Activated naive CD8-positive, alpha-beta T cell (primary cell): ENCODE results near the gene SEMA3D.

Experiments used
- H3K27ac Mint-ChIP-seq: one replicate; pipeline ENCODE4 v1.8.0; 2021; ENCODE audit warnings: mixed read lengths
- H3K27me3 Mint-ChIP-seq: one replicate; pipeline ENCODE4 v1.8.0; 2021; ENCODE audit warnings: mixed read lengths
- H3K36me3 Mint-ChIP-seq: one replicate; pipeline ENCODE4 v1.8.0; 2021; ENCODE audit warnings: mixed read lengths
- H3K4me1 Mint-ChIP-seq: one replicate; pipeline ENCODE4 v1.8.0; 2021; ENCODE audit warnings: low read depth, mixed read lengths
- H3K4me3 Mint-ChIP-seq: one replicate; pipeline ENCODE4 v1.8.0; 2021; ENCODE audit warnings: mild to moderate bottlenecking, mixed read lengths
- H3K9me3 Mint-ChIP-seq: one replicate; pipeline ENCODE4 v1.8.0; 2021; ENCODE audit warnings: low read depth, mixed read lengths

Gene SEMA3D

DNA sequence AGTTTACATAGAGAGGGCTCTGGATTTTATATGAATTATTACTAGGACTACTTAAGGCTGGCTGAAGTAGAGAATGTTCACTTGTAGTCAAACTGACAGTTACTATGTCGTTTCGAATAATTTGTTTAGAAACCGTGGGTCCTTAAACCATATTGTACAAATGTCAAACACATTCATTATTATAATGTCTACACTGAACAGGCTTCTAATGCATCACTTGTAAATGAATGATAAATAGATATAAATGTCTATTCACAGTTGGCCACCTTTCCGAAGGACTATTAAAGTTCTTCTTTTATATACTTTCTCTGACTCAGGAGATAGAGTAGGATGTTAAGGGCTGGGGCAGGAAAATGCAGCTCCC lies 95.3 kb downstream of the SEMA3D start:
- no peaks in the 10 kb centered on the region for H3K27me3 Mint-ChIP-seq
- H3K4me1 Mint-ChIP-seq: no peaks in the 10 kb centered on the region
- H3K9me3 Mint-ChIP-seq: no peaks in the 10 kb centered on the region
- no peak overlapping the region for H3K4me3 Mint-ChIP-seq
- no peak overlapping the region for H3K27ac Mint-ChIP-seq
- H3K36me3 Mint-ChIP-seq: no peaks in the 10 kb centered on the region

DNA sequence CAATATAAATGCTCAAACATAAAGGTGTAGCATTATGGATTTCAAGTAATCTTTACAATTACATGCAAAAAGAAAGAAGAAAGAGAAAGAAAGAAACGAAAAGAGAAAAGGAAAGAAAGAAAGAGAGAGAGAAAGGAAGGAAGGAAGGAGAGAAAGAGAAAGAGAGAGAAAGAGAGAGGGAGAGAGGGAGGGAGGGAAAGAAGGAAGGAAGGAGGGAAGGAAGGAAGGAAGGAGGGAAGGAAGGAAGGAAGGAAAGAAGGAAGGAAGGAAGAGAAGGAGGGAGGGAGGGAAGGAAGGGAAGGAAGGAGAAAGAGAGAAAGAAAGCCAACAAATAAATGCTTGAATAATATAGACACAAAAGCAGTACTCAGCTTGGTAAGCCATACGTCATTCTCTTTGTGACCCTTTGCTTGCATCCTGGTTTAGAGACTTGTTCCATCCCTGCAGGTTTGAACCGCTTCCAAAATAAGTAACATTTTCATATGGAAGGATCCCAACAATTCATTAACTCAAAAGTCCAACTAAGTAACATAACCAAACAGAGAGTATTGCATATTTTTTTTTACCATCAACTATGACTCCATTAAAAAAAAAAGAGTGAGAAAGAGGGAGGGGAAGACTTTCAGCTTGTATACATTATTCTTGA lies 95.8 kb downstream of the SEMA3D start:
- Mint-ChIP-seq H3K27me3 (no peaks in the 10 kb centered on the region), H3K4me1 (no peaks in the 10 kb centered on the region), H3K9me3 (no peaks in the 10 kb centered on the region), H3K4me3 (no peak overlapping the region), H3K36me3 (no peaks in the 10 kb centered on the region), H3K27ac (no peak overlapping the region)

DNA sequence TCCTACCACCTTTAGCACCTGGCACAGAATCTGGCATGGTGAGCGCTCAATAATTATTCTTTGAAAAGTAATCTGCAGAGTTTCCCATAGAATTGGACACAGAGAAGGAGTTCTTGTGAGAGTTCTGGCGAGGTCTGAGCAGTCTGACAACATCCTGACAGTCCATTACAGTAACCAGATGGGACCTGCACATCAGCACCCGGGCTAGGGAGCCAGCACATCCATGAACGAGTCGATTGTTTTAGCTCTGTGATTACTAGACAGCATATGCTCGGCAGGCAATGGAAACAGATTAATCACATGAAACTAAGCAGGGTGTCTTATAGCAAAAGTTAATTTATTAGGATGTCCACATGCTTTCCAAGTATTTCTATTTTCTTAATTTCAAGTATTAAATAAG lies 96.7 kb downstream of the SEMA3D start:
- H3K9me3 Mint-ChIP-seq: no peaks in the 10 kb centered on the region
- no peaks in the 10 kb centered on the region for H3K36me3 Mint-ChIP-seq
- H3K4me1 Mint-ChIP-seq: no peaks in the 10 kb centered on the region
- H3K27ac Mint-ChIP-seq: no peak overlapping the region
- no peak overlapping the region for H3K4me3 Mint-ChIP-seq
- H3K27me3 Mint-ChIP-seq: no peaks in the 10 kb centered on the region

DNA sequence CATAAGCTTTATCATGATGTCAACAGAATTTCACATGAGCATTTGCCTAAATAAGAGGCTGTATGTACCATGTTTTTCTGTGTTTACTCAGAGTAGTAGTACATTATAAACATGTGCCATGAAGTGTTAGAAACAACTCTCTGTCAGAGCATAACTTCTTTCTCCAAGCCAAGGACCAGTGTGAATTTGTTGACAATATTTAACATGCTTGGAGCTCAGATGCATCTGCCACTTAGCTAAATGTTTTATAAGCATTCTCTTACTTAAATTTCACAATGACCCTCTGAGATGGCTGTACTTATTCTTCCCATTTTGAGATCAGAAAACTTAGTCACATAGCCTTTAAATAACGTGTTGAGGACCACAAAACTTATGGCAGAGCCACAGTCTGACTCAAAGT lies 105.0 kb downstream of the SEMA3D start:
- Mint-ChIP-seq H3K9me3 (no peaks in the 10 kb centered on the region), H3K27me3 (no peaks in the 10 kb centered on the region), H3K4me3 (no peak overlapping the region), H3K4me1 (no peaks in the 10 kb centered on the region), H3K36me3 (no peaks in the 10 kb centered on the region), H3K27ac (no peak overlapping the region)

DNA sequence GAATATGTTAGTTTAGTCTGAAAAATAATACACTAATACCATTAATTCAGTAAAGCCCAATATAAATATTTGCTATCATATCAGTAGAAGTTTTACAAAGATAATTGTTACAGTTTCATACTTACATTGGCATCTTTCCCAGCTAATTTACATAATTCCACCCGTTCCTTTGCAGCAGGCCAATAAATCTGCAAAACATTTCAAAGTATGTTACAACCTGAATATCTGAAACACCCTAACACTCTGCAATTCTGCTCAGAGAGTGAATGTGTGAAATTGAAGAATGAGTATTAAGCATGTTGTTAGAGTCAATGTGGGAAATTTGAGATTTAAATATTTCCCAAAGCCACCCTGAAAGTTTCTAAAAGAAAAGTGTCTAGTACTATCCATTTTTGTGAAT lies 105.5 kb downstream of the SEMA3D start:
- H3K36me3 Mint-ChIP-seq: no peaks in the 10 kb centered on the region
- no peaks in the 10 kb centered on the region for H3K27me3 Mint-ChIP-seq
- H3K27ac Mint-ChIP-seq: no peak overlapping the region
- H3K4me1 Mint-ChIP-seq: no peaks in the 10 kb centered on the region
- no peaks in the 10 kb centered on the region for H3K9me3 Mint-ChIP-seq
- no peak overlapping the region for H3K4me3 Mint-ChIP-seq

DNA sequence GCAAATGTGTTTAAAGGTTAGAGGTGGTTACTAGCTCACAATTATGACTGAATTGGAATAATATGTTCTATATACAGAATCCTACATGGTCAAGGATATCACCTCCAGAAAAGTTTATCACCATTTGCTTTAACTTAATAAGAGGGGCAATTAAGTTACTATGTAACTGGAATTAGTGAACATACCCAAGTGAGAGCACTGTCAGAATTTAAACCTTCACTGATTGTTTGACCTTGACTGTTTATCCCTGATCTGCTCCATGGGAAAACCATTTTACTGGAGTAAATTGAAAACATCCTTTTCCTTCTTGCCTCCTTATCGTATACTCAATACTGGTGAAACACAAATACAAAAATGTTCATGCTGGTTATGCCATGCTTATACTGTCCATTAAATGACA lies 107.4 kb downstream of the SEMA3D start:
- Mint-ChIP-seq H3K27me3 (no peaks in the 10 kb centered on the region), H3K27ac (no peak overlapping the region), H3K4me3 (no peak overlapping the region), H3K36me3 (no peaks in the 10 kb centered on the region), H3K4me1 (no peaks in the 10 kb centered on the region), H3K9me3 (no peaks in the 10 kb centered on the region)

DNA sequence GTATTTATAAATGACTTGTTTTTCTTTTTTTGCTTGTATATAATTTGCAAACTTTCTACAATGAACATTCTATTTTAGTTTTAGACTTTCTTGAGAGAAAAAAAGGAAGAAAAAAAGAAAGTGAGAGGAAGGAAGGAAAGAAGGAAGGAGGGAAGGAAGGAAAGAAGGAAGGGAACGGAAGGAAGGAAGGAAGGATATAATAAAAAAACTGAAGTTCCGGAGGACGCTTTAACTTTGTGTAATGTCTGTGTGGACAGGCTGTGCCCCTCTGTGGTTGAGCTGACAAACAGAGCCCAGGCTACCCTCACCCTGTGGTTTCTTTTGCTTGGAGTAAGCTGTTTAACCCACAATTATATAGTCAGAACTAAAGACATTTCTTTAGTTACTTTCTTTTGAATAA lies 108.7 kb downstream of the SEMA3D start:
- H3K36me3 Mint-ChIP-seq: no peaks in the 10 kb centered on the region
- H3K27ac Mint-ChIP-seq: no peak overlapping the region
- H3K4me3 Mint-ChIP-seq: no peak overlapping the region
- no peaks in the 10 kb centered on the region for H3K4me1 Mint-ChIP-seq
- H3K27me3 Mint-ChIP-seq: no peaks in the 10 kb centered on the region
- no peaks in the 10 kb centered on the region for H3K9me3 Mint-ChIP-seq

DNA sequence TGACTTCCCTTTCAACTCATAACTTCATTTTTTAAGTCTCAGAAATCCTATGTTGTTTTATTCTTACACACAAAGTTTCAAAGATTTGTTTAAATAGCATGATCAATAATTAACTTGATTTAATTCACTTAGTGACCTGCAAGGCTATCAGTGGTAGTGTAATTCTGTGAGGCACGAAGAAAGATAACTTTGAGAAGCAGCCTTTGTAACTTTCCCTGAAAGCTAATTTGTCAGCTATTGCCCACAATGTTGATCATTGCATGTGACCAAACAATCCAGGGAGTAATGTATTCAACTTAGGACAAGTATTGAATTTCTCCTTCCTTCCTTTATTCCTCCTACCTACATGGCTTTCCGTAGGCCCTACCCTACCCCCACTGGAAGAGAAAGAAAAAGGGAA lies 111.0 kb downstream of the SEMA3D start:
- no peaks in the 10 kb centered on the region for H3K9me3 Mint-ChIP-seq
- no peak overlapping the region for H3K4me3 Mint-ChIP-seq
- H3K36me3 Mint-ChIP-seq: no peaks in the 10 kb centered on the region
- H3K4me1 Mint-ChIP-seq: no peaks in the 10 kb centered on the region
- no peak overlapping the region for H3K27ac Mint-ChIP-seq
- no peaks in the 10 kb centered on the region for H3K27me3 Mint-ChIP-seq

DNA sequence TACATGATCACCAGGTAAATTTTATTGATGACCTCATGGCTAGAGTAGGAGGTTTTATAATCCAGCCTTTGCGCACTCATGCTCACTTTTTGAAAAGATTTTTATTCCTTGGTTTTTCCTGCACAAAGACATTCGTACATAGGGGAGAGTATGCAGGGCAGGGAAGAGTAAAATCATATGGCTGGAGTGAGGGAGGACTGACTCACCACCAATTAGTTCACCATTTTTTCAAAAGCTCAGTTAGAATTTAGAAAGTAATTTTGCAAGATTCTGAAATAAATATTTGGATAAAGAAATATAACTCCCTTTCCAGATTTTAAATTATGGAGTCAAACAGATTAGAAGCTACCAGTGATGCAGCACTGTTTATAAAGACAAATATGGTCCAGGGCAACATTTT lies 111.9 kb downstream of the SEMA3D start:
- H3K27ac Mint-ChIP-seq: no peak overlapping the region
- no peaks in the 10 kb centered on the region for H3K4me1 Mint-ChIP-seq
- no peaks in the 10 kb centered on the region for H3K9me3 Mint-ChIP-seq
- no peak overlapping the region for H3K4me3 Mint-ChIP-seq
- no peaks in the 10 kb centered on the region for H3K27me3 Mint-ChIP-seq
- H3K36me3 Mint-ChIP-seq: no peaks in the 10 kb centered on the region

DNA sequence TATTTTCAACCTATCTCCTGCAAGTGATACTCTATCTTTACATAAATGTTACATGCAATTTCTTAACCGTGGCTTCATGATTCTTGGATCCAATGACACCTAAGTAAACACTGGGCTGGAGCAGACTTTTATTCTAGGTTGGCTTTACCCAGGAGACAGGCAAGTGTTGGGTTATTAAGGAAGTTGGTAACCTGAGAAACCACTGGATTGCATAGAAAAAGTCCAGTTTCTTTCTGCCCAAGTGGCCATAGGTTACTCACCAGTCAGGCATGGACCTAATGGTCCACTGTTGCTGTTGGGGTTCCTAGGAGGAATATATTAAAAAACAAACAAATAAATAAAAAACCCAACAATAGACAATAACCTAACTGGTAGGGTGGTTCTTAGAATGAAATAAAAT lies 112.8 kb downstream of the SEMA3D start:
- no peaks in the 10 kb centered on the region for H3K36me3 Mint-ChIP-seq
- no peak overlapping the region for H3K4me3 Mint-ChIP-seq
- no peaks in the 10 kb centered on the region for H3K4me1 Mint-ChIP-seq
- H3K27me3 Mint-ChIP-seq: no peaks in the 10 kb centered on the region
- H3K9me3 Mint-ChIP-seq: no peaks in the 10 kb centered on the region
- no peak overlapping the region for H3K27ac Mint-ChIP-seq

DNA sequence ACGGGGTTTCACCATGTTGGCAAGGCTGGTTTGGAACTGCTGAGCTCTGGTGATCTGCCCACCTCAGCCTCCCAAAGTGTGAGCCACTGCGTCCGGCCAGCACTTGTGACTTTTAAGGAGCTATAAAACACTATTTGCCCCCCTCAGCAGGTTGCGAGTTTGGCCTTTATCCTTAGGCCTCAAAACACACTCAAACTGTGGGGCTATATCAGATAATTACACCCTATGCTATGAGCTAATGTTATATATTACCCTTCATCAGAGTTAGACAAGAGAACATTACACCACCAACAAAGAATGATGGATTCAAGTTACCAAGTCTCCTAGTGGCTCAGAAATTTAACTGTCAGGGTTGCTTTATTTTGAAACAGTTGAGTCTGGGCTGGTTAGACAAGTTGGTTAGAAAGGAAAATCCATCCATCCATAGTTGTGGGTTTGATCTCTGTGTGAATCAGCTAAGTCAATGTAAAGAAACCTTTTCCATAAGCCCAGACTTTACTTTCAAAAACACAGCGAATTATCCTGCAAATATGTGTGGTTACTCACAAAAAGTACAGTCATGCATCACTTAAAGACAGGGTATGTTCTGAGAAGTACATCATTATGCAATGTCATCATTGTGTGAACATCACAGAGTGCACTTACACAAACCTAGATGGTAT lies 115.8 kb downstream of the SEMA3D start:
- no peaks in the 10 kb centered on the region for H3K9me3 Mint-ChIP-seq
- no peaks in the 10 kb centered on the region for H3K27me3 Mint-ChIP-seq
- H3K4me1 Mint-ChIP-seq: no peaks in the 10 kb centered on the region
- no peak overlapping the region for H3K27ac Mint-ChIP-seq
- no peaks in the 10 kb centered on the region for H3K36me3 Mint-ChIP-seq
- H3K4me3 Mint-ChIP-seq: no peak overlapping the region

DNA sequence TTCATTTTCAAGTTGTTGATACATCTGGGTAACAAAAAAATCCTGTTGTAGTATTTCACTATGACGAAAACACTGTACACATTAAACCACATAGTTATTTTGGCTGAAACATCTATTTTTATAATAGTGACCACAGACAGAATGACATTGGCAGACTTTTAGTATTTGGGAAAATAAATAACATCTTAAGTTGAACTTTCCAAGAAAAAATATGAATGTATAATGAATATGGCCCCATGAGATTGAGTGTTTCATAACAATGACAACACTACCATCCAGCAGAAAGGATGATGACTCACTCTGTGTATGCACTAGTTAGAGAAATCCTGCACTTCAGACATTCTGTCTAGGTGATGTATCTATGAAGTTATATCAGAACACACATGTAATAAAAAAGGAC lies 118.1 kb downstream of the SEMA3D start:
- no peak overlapping the region for H3K4me3 Mint-ChIP-seq
- H3K36me3 Mint-ChIP-seq: no peaks in the 10 kb centered on the region
- H3K9me3 Mint-ChIP-seq: no peaks in the 10 kb centered on the region
- no peak overlapping the region for H3K27ac Mint-ChIP-seq
- no peaks in the 10 kb centered on the region for H3K4me1 Mint-ChIP-seq
- no peaks in the 10 kb centered on the region for H3K27me3 Mint-ChIP-seq

DNA sequence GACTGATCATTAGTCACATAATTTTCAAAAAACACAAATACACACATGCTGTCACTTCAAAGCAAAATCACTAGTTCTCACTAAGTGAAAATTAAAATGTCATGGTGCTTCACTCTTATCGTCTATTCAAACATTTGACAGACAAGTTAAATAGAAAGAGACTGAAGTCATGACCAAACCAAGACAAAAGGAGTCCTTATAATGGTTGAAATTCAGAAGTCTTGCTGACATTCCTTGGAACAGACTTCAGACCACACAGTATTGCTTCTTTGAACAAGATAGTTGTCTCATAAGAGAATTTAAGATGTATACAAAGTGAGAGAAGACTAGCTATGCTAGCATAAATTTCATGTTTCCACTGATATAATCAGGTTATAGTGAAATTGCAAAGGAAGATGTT lies 119.5 kb downstream of the SEMA3D start:
- no peak overlapping the region for H3K27ac Mint-ChIP-seq
- H3K9me3 Mint-ChIP-seq: no peaks in the 10 kb centered on the region
- no peaks in the 10 kb centered on the region for H3K4me1 Mint-ChIP-seq
- no peaks in the 10 kb centered on the region for H3K36me3 Mint-ChIP-seq
- H3K27me3 Mint-ChIP-seq: no peaks in the 10 kb centered on the region
- H3K4me3 Mint-ChIP-seq: no peak overlapping the region

DNA sequence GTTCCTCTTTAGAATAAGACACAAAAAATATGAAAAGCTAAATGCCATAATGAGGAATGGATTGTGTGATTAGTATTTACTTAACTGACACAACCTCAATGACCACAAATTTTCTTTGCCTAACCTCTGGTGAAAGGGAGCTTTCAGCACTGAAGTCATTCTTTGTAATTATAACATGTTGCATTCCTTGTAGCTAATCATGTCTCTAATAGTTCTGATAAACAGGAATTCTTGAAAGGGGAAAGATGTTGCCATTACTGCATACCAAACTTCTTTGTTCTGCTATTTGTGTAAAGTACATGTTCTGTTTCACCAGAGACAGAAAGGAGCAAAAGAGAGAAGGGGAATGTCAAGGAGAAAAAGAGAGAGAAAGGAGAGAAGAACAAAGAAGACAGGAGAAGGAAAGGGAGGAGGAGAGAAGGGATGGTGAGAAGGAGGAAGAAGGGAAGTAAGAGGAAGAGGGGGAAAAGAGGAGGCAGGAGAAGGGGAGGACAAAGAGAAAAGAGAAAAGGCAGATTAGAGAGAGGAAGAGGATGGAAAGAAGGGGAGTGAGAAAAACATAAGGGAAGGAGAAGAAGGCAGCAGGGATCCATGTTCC lies 120.9 kb downstream of the SEMA3D start:
- no peaks in the 10 kb centered on the region for H3K4me1 Mint-ChIP-seq
- H3K9me3 Mint-ChIP-seq: no peaks in the 10 kb centered on the region
- no peak overlapping the region for H3K27ac Mint-ChIP-seq
- no peak overlapping the region for H3K4me3 Mint-ChIP-seq
- H3K36me3 Mint-ChIP-seq: no peaks in the 10 kb centered on the region
- H3K27me3 Mint-ChIP-seq: no peaks in the 10 kb centered on the region

DNA sequence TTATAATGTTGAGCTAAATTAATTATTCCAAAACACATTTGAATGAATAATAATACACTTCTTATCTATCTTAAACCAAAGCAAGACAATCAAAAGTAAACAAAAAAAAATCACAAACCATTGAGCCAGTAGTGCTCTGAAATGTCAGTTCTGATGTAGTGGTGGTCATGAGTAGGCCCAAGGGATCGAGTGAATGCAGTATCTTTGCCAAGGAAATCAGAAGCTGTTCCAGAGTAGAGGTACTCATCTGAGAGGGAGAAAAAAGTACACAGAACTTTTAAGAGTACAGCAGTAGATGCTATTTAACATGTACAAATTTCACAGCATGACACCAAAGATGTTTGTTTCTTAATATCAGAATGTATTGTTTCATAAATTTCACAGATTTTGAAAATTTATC lies 121.5 kb downstream of the SEMA3D start:
- no peak overlapping the region for H3K27ac Mint-ChIP-seq
- H3K4me3 Mint-ChIP-seq: no peak overlapping the region
- no peaks in the 10 kb centered on the region for H3K36me3 Mint-ChIP-seq
- no peaks in the 10 kb centered on the region for H3K27me3 Mint-ChIP-seq
- no peaks in the 10 kb centered on the region for H3K9me3 Mint-ChIP-seq
- H3K4me1 Mint-ChIP-seq: no peaks in the 10 kb centered on the region

DNA sequence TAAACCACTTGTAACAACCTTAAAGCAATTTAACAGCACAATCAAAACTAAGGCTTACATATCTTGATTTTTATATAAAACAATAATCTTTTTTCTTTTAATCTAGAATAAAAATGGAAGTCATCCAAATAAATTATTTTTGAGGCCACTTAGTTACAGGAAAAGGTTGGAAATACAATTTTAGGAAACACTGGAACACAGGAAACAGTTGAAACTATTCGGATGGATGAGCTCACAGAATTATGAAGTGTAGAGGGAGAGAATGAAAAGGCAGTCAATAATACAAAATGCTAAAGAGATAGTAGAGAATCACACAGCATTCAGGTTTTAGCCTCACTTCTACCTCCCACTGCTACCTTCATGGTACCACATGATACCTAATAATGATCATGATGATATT lies 124.2 kb downstream of the SEMA3D start:
- H3K27ac Mint-ChIP-seq: no peak overlapping the region
- no peaks in the 10 kb centered on the region for H3K27me3 Mint-ChIP-seq
- H3K4me1 Mint-ChIP-seq: no peaks in the 10 kb centered on the region
- no peaks in the 10 kb centered on the region for H3K36me3 Mint-ChIP-seq
- no peak overlapping the region for H3K4me3 Mint-ChIP-seq
- H3K9me3 Mint-ChIP-seq: no peaks in the 10 kb centered on the region
